GM12891 (cell line): Measurements from ENCODE around the gene ZNF346.
"Not testable (repeated sequence)": the region's sequence is repeated elsewhere in the genome, so short reads cannot be mapped to it uniquely, and the experiment has no call there.

ENCODE experiments used
- DNase-seq: peaks from one replicate; pipeline ENCODE4 v3.0.0; 2011; ENCODE audit warnings: low spot score; ENCODE audit not compliant: insufficient read length
- FAIRE-seq: peaks from 2 replicates; lab custom pipeline; 2011; peaks lifted over from hg19 to GRCh38; lab: Jason Lieb, UNC
- PAX5 ChIP-seq: IDR thresholded peaks from 2 replicates; pipeline ENCODE4 v1.6.1; 2011; ENCODE audit warnings: low read length, moderate library complexity, mild to moderate bottlenecking; ENCODE audit not compliant: insufficient read depth, severe bottlenecking
- POLR2A ChIP-seq: IDR thresholded peaks from 2 replicates; pipeline ENCODE4 v1.6.1; 2011; ENCODE audit warnings: low read depth, low read length, control low read depth
- POLR2AphosphoS5 ChIP-seq: IDR thresholded peaks from 2 replicates; pipeline ENCODE4 v1.6.1; 2011; ENCODE audit warnings: low read depth, low read length, control low read depth
- POU2F2 ChIP-seq: IDR thresholded peaks from 2 replicates; pipeline ENCODE4 v1.6.1; 2011; ENCODE audit warnings: low read depth, mild to moderate bottlenecking, control low read depth, low read length, moderate library complexity
- SPI1 ChIP-seq: IDR thresholded peaks from 2 replicates; pipeline ENCODE4 v1.6.1; 2011; ENCODE audit warnings: low read depth, low read length, control low read depth
- TAF1 ChIP-seq: IDR thresholded peaks from 2 replicates; pipeline ENCODE4 v1.6.1; 2011; ENCODE audit warnings: low read depth, low read length, control low read depth

The ZNF346 gene

DNA sequence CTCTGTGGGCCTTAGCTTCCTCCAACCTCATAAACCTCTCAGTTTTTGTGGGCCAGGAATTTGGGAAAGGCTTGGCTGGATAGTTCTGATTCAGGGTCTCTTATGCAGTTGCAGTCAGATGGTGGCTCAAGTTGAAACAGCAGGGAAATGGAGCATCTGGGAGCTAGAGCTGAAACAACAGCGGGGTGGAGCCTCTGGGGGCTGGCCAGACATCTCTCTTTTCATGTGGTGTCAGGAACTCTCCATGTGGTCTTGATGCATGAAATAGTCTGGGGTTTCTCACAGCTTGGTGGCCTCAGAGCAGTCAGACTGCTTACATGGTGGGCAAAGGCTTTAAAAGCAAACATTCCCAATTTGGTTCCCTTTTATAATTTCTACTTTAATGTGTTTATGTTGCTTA is 13.5 kb downstream of the ZNF346 start:
- TF ChIP-seq POLR2A = no peak
- TF ChIP-seq POLR2AphosphoS5 = no peak
- no peak for TF ChIP-seq PAX5
- TF ChIP-seq SPI1 = no peak
- TF ChIP-seq POU2F2 = no peak
- no peak for TF ChIP-seq TAF1
- DNase-seq = no peak
- FAIRE-seq = no peak

DNA sequence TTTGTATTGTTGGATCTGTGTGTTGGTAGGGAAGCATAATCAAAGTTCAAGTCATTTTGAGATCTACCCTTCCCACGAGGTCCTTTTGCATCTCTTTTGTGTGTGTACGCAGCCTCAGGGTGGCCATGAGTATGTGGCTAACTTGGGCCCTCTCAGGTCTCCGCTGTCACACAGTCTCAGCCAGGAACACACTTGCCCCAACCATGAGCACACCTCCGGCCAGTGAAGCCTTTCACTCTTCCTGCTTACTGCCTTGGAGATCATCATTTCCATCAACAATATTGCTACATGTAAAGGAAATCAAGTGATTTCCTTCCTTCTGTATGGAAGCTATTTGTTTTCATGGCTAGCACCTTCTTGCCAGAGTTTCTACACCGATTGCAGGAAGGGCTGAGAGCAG is 13.9 kb downstream of the ZNF346 start:
- DNase-seq = no peak
- FAIRE-seq = no peak
- TF ChIP-seq TAF1 (no peak), POLR2AphosphoS5 (no peak), SPI1 (no peak), POLR2A (no peak), PAX5 (no peak), POU2F2 (no peak)

DNA sequence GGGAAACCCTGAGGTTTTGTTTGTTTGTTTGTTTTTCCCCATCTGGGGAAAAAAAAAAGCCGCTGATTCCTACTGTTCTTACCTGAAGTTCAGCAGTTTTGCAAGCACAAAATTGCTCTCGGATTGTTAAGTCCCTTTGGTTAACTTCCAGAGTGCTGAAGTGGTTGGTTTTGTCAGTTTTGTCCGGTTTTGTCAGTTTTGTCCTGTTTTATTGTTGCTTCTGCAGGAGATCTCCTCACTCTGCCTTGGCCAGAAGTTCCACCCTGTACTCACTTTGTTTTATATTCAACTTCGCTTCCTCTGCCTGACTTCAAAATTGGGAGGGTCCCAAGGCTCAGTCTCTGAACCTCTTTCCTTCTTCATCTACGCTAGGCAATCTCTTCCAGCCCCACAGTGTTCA is 14.4 kb downstream of the ZNF346 start:
- FAIRE-seq (no peak), DNase-seq (no peak)
- no peak for TF ChIP-seq POU2F2
- no peak for TF ChIP-seq POLR2AphosphoS5

DNA sequence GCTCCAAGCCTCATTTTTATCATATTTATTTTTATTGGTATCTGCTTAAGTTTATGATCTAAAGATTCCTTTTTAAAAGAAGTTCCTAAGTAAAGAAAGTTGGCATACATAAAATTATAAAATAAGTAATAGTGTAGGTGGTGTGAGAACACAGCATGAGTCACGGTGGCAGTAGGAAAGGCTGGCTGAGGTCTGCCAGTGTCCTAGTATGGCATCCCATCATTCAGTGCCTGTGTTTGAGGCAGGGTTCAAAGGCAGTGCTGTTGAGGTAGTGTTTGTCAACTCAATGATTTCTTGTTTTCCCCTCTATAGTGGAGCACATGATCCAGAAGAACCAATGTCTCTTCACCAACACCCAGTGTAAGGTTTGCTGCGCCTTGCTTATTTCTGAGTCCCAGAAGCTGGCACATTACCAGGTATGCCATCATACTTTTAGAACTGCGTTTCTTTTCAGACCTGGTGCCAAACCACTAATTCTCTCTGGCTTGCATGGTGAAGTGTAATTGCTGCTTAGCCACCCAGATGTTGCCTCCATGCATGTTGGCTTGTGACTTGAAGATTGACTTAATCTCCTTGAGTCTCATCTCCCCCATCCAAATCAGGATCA is 18.4 kb downstream of the ZNF346 start:
- DNase-seq (no peak), FAIRE-seq (no peak)
- TF ChIP-seq SPI1 = no peak
- TF ChIP-seq PAX5 = no peak
- TF ChIP-seq POU2F2 = no peak
- TF ChIP-seq POLR2A = no peak
- no peak for TF ChIP-seq TAF1
- TF ChIP-seq POLR2AphosphoS5 = no peak

DNA sequence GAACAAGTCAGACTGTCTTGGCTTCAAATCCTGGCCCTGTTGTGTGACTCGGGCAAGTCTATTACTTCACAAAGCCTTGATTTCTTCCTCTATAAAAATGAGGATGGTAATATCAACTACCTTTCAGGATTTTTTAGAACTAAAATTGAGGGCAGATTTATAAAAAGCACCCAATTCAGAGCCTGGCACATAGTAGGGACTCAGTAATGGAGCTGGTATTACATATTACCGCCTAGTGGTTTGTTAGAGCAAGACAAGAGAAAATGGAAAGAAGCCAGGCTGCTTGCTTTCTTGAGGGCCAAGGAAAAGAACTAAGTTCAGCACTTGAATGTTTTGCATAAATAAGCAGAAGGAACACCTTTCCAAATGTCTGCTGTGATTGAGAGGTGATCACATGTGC is 19.4 kb downstream of the ZNF346 start:
- DNase-seq (no peak), FAIRE-seq (no peak)
- TF ChIP-seq TAF1 (no peak), POLR2AphosphoS5 (no peak), PAX5 (no peak), POU2F2 (no peak), POLR2A (no peak), SPI1 (no peak)

DNA sequence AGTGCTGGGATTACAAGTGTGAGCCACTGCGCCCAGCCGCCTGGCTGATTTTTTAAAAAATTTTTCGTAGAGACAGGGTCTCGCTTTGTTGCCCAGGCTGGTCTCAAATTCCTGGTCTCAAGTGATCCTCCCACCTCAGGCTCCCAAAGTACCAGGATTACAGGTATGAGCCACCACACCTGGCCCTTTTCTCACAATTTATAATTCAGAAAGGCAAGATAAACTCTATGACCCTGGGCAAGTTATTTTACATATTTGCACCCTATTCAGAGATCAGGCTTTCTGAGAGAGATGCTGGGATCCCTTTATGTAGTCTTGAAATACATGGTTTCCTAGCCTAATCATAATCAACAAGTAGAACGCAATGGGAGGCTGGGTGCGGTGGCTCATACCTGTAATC is 20.6 kb downstream of the ZNF346 start:
- FAIRE-seq (no peak), DNase-seq (no peak)
- no peak for TF ChIP-seq POLR2A
- TF ChIP-seq TAF1 = no peak
- no peak for TF ChIP-seq POU2F2
- no peak for TF ChIP-seq SPI1
- no peak for TF ChIP-seq POLR2AphosphoS5
- TF ChIP-seq PAX5 = no peak

DNA sequence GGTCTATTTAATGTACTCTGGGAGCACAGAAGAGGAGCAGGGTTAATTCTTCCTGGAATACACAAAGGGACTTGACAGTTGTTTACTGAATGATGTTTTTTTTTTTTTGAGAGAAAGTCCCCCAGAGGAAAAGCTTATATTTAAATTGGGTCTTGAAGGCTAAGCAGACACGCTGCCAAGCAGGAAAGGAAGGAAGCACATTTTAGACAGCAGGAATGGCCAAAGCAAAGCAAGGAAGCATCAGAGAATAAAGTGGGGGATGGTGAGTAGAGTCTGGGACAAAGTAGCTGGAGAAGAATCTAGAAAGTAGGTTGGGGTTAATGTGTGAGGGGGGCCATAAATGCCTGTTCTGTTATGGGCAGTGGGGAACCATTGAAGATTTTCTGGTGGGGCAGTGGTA is 21.5 kb downstream of the ZNF346 start:
- DNase-seq = no peak
- FAIRE-seq = no peak
- TF ChIP-seq PAX5 = no peak
- no peak for TF ChIP-seq POLR2AphosphoS5
- TF ChIP-seq TAF1 = no peak
- no peak for TF ChIP-seq POU2F2

DNA sequence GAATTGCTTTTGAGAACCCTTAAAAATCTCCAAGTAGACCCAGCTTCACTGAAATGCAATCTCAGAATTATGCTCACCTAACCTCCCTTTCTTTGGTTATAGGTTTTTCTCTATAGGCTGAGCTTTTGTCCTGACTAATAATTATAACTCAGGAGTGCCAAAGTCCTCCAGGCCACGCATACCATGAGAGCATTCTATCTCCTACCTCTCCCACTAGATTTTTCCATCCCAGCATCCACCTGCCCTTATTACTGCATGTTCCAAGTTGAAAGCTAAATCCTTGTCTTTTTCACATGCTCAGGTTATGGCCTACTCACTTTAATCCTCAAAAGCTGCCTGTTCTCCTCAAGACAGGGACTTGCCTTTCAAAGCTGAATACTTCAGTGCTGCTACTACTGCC is 22.1 kb downstream of the ZNF346 start:
- DNase-seq (no peak), FAIRE-seq (no peak)
- TF ChIP-seq POU2F2 = no peak

DNA sequence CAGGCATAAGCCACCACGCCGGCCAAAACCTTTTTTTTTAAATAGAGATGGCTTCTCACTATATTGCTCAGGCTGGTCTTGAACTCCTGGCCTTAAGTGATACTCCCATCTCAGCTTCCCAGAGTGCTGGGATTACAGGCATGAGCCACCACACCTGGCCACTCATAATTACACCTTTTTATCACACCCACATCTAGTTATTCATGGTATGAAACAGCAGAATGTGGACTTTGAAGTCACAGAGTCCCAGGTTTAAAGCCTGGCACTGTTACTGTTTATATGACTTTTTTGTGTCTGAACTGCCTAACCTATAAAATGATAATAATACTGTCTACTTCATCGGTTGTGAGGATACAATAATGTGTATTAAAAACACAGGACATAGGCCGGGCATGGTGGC is 23.1 kb downstream of the ZNF346 start:
- TF ChIP-seq PAX5 (no peak), POU2F2 (no peak), SPI1 (no peak), TAF1 (no peak), POLR2AphosphoS5 (no peak), POLR2A (no peak)
- DNase-seq = no peak
- FAIRE-seq = no peak

DNA sequence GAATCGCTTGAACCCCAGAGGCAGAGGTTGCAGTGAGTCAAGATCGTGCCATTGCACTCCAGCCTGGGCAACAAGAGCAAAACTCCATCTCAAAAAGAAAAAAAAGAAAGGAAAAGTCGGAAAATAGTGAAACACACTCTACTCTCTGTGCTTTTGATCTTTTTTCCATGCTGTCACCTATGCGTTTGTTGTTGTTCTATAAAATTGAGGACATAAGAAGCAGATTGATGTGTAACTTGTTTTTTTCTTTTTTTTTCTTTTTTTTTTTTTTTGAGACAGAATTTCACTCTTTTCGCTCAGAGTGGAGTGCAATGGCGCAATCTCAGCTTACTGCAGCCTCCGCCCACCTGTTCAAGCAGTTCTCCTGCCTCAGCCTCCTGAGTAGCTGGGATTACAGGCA is 26.0 kb downstream of the ZNF346 start:
- DNase-seq, FAIRE-seq: not testable (repeated sequence)

DNA sequence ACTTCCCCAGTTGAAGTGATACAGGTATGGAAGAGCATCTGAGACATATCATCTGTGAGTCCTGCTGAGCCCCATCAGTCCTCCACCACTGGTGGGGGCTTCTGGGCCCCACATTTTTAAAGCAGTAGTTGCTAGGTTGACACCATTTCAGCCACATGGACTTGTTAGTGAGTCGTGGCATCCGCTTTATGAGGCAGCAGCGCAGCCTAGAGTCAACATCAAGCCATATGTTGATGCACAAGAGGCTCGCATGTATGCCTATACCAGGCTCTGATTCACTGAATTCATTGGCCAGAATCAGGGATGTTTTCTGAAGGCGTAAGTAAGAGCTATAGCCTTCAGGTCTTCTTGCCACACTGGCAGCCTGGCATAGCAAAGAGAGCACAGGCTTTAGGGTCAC is 26.8 kb downstream of the ZNF346 start:
- no peak for DNase-seq
- no peak for TF ChIP-seq POU2F2
- TF ChIP-seq PAX5 = no peak
- TF ChIP-seq POLR2A = no peak
- TF ChIP-seq TAF1 = no peak
- TF ChIP-seq POLR2AphosphoS5 = no peak
- no peak for TF ChIP-seq SPI1
- no peak for FAIRE-seq
